Astrocyte (in vitro differentiated cells and primary cell): Measurements from ENCODE around the gene RAB6A. TPM values are rescaled to one million over a fixed set of nuclear protein-coding genes. Genes with fewer than 3 reads are reported as not detected.

Experiments
- DNase-seq: peaks from one replicate; pipeline ENCODE4 v3.0.0-alpha.2; 2010; ENCODE audit warnings: low read depth
- FAIRE-seq: peaks from 2 replicates; lab custom pipeline; 2011; peaks lifted over from hg19 to GRCh38; lab: Jason Lieb, UNC
- H2AFZ ChIP-seq: 2 replicates; pipeline ENCODE4 v1.6.0; 2012; ENCODE audit warnings: low read depth, low read length, inconsistent platforms
- H3K27ac ChIP-seq: 2 replicates; pipeline ENCODE4 v1.5.1; 2011; ENCODE audit warnings: low read depth, low read length, inconsistent platforms
- H3K27me3 ChIP-seq: 2 replicates; pipeline ENCODE4 v1.6.0; 2011; ENCODE audit warnings: low read length, inconsistent platforms; ENCODE audit not compliant: insufficient read depth
- H3K36me3 ChIP-seq: 2 replicates; pipeline ENCODE4 v1.5.1; 2011; ENCODE audit warnings: low read length, inconsistent platforms; ENCODE audit not compliant: insufficient read depth
- H3K4me1 ChIP-seq: 2 replicates; pipeline ENCODE4 v1.5.1; 2011; ENCODE audit warnings: low read length, inconsistent platforms; ENCODE audit not compliant: insufficient read depth
- H3K4me2 ChIP-seq: 2 replicates; pipeline ENCODE4 v1.6.0; 2012; ENCODE audit warnings: low read length, inconsistent platforms
- H3K4me3 ChIP-seq: 2 replicates; pipeline ENCODE4 v1.5.1; 2011; ENCODE audit warnings: low read depth, mild to moderate bottlenecking, low read length, inconsistent platforms; ENCODE audit not compliant: insufficient read depth
- H3K79me2 ChIP-seq: 2 replicates; pipeline ENCODE4 v1.6.0; 2012; ENCODE audit warnings: mild to moderate bottlenecking, low read length, inconsistent platforms; ENCODE audit not compliant: insufficient read depth
- H3K9ac ChIP-seq: 2 replicates; pipeline ENCODE4 v1.6.0; 2012; ENCODE audit warnings: mild to moderate bottlenecking, low read length, inconsistent platforms
- H3K9me3 ChIP-seq: 2 replicates; pipeline ENCODE4 v1.5.1; 2012; ENCODE audit warnings: low read depth, mild to moderate bottlenecking, low read length, inconsistent platforms; ENCODE audit not compliant: insufficient read depth
- H4K20me1 ChIP-seq: 2 replicates; pipeline ENCODE4 v1.6.0; 2012; ENCODE audit warnings: low read length, inconsistent platforms; ENCODE audit not compliant: insufficient read depth
- H3K27ac Mint-ChIP-seq: one replicate; pipeline ENCODE4 v1.8.0; 2021; ENCODE audit warnings: mild to moderate bottlenecking, mixed read lengths; ENCODE audit not compliant: unreplicated experiment
- H3K27me3 Mint-ChIP-seq: one replicate; pipeline ENCODE4 v1.8.0; 2021; ENCODE audit warnings: low read depth, mixed read lengths; ENCODE audit not compliant: unreplicated experiment
- H3K36me3 Mint-ChIP-seq: one replicate; pipeline ENCODE4 v1.8.0; 2021; ENCODE audit warnings: low read depth, mixed read lengths; ENCODE audit not compliant: unreplicated experiment
- H3K4me1 Mint-ChIP-seq: one replicate; pipeline ENCODE4 v1.8.0; 2021; ENCODE audit warnings: low read depth, mixed read lengths; ENCODE audit not compliant: unreplicated experiment
- H3K4me3 Mint-ChIP-seq: one replicate; pipeline ENCODE4 v1.8.0; 2021; ENCODE audit warnings: mild to moderate bottlenecking, moderate library complexity, mixed read lengths; ENCODE audit not compliant: unreplicated experiment
- H3K9me3 Mint-ChIP-seq: one replicate; pipeline ENCODE4 v1.8.0; 2021; ENCODE audit warnings: mild to moderate bottlenecking, mixed read lengths; ENCODE audit not compliant: unreplicated experiment
- CTCF ChIP-seq: IDR thresholded peaks from 2 replicates; pipeline ENCODE4 v1.5.1; 2011; ENCODE audit warnings: low read depth, mild to moderate bottlenecking, inconsistent platforms, low read length, moderate library complexity; ENCODE audit not compliant: insufficient read depth
- EZH2 ChIP-seq: IDR thresholded peaks from 2 replicates; pipeline ENCODE4 v1.6.1; 2012; ENCODE audit warnings: mild to moderate bottlenecking, low read length, inconsistent platforms; ENCODE audit not compliant: insufficient read depth
- total RNA-seq: library from RNA; stranded (reverse); gene quantifications from 2 replicates; pipeline ENCODE4 v1.2.1, GENCODE V29; 2021

The RAB6A gene
- total RNA-seq, 1 donor from 2014 or later, result 185 TPM

- H3K9ac ChIP-seq, result peak overlapping the region; percentile 66
Observed at GRCh38 chr11:73661035-73661628, 99.7 kb downstream of the RAB6A start.

GRCh38 chr11:73660497-73661034 is 100.3 kb downstream of the RAB6A start:
- H2AFZ ChIP-seq, result peak overlapping the region; percentile 75
- no peak for FAIRE-seq
- peaks cover 4% of the 10 kb centered on the region for H3K36me3 Mint-ChIP-seq
- no peaks in the 10 kb centered on the region for H3K9me3 ChIP-seq
- no peak for TF ChIP-seq CTCF
- TF ChIP-seq EZH2, result no peak
- peak overlapping the region; percentile 44 for H3K4me3 ChIP-seq
- H3K9ac ChIP-seq, result peak overlapping the region; percentile 66
- H3K27me3 Mint-ChIP-seq, result peaks cover 7% of the 10 kb centered on the region
- no peaks in the 10 kb centered on the region for H3K9me3 Mint-ChIP-seq
- H3K4me1 Mint-ChIP-seq, result peaks cover 10% of the 10 kb centered on the region
- H3K27ac ChIP-seq, result no peak overlapping the region
- no peak for DNase-seq
- no peaks in the 10 kb centered on the region for H4K20me1 ChIP-seq
- H3K27me3 ChIP-seq, result no peaks in the 10 kb centered on the region
- H3K36me3 ChIP-seq, result no peaks in the 10 kb centered on the region
- no peak overlapping the region for H3K4me3 Mint-ChIP-seq
- H3K27ac Mint-ChIP-seq, result peak overlapping the region; percentile 77
- peak overlapping the region; percentile 89 for H3K4me2 ChIP-seq
- peaks cover 9% of the 10 kb centered on the region for H3K4me1 ChIP-seq
- no peaks in the 10 kb centered on the region for H3K79me2 ChIP-seq

More at GRCh38 chr11:73661035-73661628, 99.7 kb downstream of the RAB6A start:
- TF ChIP-seq CTCF (peak; percentile 82), EZH2 (no peak)
- H3K79me2 ChIP-seq, result no peaks in the 10 kb centered on the region
- Mint-ChIP-seq H3K27me3 (peaks cover 6% of the 10 kb centered on the region), H3K4me3 (peak overlapping the region; percentile 54), H3K9me3 (no peaks in the 10 kb centered on the region), H3K27ac (peak overlapping the region; percentile 86), H3K36me3 (peaks cover 4% of the 10 kb centered on the region), H3K4me1 (peaks cover 10% of the 10 kb centered on the region)
- FAIRE-seq (no peak), DNase-seq (peak; percentile 41)
- peaks cover 3% of the 10 kb centered on the region for H4K20me1 ChIP-seq
- H3K4me1 ChIP-seq, result peaks cover 9% of the 10 kb centered on the region
- peak overlapping the region; percentile 75 for H2AFZ ChIP-seq
- H3K36me3 ChIP-seq, result no peaks in the 10 kb centered on the region
- H3K4me3 ChIP-seq, result peak overlapping the region; percentile 44
- peak overlapping the region; percentile 89 for H3K4me2 ChIP-seq
- H3K27me3 ChIP-seq, result no peaks in the 10 kb centered on the region
- no peak overlapping the region for H3K27ac ChIP-seq
- no peaks in the 10 kb centered on the region for H3K9me3 ChIP-seq

- no peaks in the 10 kb centered on the region for H3K9me3 Mint-ChIP-seq
- no peak for TF ChIP-seq EZH2
- no peak for TF ChIP-seq CTCF
- H3K79me2 ChIP-seq, result no peaks in the 10 kb centered on the region
- H3K27me3 Mint-ChIP-seq, result peaks cover 7% of the 10 kb centered on the region
- no peaks in the 10 kb centered on the region for H3K27me3 ChIP-seq
- no peak for FAIRE-seq
- no peaks in the 10 kb centered on the region for H3K36me3 ChIP-seq
- no peak overlapping the region for H3K4me2 ChIP-seq
- H3K4me3 ChIP-seq, result no peak overlapping the region
- H3K9me3 ChIP-seq, result no peaks in the 10 kb centered on the region
- H3K27ac Mint-ChIP-seq, result no peak overlapping the region
- DNase-seq, result no peak
- peaks cover 9% of the 10 kb centered on the region for H3K4me1 ChIP-seq
- H3K27ac ChIP-seq, result no peak overlapping the region
- no peaks in the 10 kb centered on the region for H3K36me3 Mint-ChIP-seq
- no peak overlapping the region for H3K4me3 Mint-ChIP-seq
- H4K20me1 ChIP-seq, result no peaks in the 10 kb centered on the region
- peaks cover 10% of the 10 kb centered on the region for H3K4me1 Mint-ChIP-seq
- H3K9ac ChIP-seq, result no peak overlapping the region
- no peak overlapping the region for H2AFZ ChIP-seq
Observed at GRCh38 chr11:73659961-73660360, 100.9 kb downstream of the RAB6A start.
